Epidermal melanocyte (primary cell): ENCODE measurements around the gene FBXW4.
"Not testable (repeated sequence)": the region's sequence is repeated elsewhere in the genome, so short reads cannot be mapped to it uniquely, and the experiment has no call there.

ENCODE experiments used
- DNase-seq: peaks from one replicate; pipeline ENCODE4 v3.0.0; 2011; ENCODE audit warnings: low spot score; ENCODE audit not compliant: insufficient read length

FBXW4 gene

DNA sequence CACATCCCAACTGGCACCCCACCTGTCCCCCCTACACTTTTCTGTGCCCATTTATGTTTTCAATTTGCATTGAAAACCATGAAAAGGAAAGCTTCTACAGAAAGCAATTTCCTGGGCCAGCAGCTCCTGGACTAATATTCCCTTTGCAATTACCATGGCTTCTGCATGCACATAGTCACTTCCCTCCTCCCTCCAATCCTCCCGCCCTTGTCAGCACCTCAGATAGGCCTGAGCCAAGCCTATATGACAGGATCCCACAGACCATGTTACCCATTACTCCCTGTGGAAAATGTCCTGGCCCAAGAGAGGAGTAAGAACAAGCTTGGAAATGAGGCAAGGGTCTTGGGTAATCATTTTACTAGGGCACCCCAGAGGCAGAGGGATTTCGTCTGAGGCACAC is 38.1 kb downstream of the FBXW4 start:
- no peak for DNase-seq

DNA sequence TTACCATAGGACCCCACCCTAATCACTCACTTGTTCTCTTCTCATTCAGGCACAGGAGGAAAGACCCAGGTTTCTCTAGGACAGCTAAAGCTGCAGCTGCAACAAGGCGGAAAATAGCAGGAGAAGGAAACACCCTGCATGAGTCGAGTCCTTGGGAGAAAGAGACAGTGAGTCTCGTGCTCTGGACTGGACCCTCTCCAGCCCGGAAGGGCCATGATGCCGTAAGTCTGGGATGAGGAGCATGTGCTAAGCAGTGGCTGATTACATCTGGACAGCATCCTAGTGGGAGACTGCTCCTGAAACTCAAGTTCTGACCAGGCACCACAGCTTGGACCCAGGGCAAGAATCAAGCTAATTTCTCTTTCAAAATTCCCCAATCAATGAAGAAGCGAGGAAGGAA is 39.4 kb downstream of the FBXW4 start:
- DNase-seq: no peak

DNA sequence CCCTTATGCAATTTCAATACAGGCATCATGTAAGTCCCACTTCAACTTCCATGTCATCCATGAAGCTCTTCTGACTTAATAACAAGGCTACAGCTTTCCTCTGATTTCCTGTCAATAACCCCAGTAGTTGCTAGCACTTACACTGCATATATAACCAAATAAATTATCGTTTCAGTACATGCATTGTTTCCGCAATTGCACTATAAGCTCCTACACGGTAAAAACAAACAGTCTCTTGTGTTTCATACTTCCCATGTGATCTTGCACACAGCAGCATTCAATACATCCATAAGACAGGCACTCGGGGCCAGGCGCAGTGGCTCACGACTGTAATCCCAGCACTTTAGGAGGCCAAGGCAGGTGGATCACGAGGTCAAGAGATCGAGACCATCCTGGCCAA is 41.4 kb downstream of the FBXW4 start:
- no peak for DNase-seq

GRCh38 chr10:101651336-101651735 is 43.6 kb downstream of the FBXW4 start:
- no peak for DNase-seq

GRCh38 chr10:101650863-101651262 is 44.1 kb downstream of the FBXW4 start:
- no peak for DNase-seq

GRCh38 chr10:101649525-101650085 is 45.4 kb downstream of the FBXW4 start:
- no peak for DNase-seq

- no peak for DNase-seq
Measured at GRCh38 chr10:101647255-101647654, 47.7 kb downstream of the FBXW4 start.

- no peak for DNase-seq
Measured at GRCh38 chr10:101646364-101646763, 48.6 kb downstream of the FBXW4 start.

DNA sequence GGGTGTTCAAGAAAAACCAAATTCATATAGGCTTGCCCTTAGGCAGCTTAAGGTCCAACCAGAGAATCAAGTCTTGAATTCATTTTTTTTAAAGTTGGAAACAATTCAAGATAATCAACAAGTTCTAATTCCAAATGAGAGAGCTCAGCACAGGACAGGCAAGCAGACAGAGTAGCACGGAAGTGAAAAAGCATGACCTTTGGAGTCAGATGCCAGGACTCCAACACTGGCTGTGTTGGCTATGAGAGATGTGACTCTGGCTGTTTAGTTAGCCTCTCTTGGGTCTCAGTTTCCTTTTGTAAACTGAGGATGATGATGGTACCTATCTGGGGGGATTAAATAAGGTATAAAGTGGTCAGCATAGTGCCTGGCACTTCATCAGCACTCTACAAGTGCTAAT is 49.3 kb downstream of the FBXW4 start:
- no peak for DNase-seq

GRCh38 chr10:101644002-101644401 is 51.0 kb downstream of the FBXW4 start:
- DNase-seq: no peak

DNA sequence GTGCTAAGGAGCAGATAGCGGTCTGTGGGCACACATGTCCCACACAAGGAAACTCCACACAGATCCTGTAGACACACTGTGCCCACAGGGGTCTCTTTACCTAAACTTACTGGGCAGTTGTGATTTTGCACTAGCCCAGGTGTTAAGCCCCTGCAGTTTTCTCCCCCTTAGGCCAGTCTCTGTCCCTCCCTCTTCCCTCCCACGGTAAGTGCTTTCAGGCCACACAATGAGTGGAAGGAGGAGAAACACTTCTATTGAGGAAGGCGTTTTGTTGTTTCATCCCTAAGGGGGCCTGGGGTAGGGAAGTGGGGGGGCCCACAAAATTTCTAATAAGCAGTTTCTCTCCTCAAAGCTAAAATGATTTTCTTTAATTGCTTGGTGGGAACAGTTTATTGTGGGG is 51.4 kb downstream of the FBXW4 start:
- no peak for DNase-seq

- DNase-seq: no peak
Measured at GRCh38 chr10:101639141-101639900, 55.6 kb downstream of the FBXW4 start.

- not testable (repeated sequence) for DNase-seq
Measured at GRCh38 chr10:101633510-101633909, 61.5 kb downstream of the FBXW4 start.

GRCh38 chr10:101631821-101632475 is 63.0 kb downstream of the FBXW4 start:
- DNase-seq: no peak

DNA sequence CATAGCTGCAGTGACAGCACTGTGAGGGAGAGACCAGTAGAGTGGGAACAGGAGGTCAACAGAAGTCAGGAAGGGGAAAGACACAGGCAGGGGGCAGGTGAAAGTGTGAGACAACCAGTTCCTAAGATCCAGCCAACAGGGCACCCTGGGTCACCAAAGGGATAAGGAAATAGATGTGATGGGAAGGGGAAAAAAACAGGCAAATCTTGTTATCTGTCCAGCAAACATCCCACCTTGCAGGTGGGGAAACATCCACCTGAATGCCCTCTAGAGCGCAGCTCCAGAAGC is 64.4 kb downstream of the FBXW4 start:
- no peak for DNase-seq

DNA sequence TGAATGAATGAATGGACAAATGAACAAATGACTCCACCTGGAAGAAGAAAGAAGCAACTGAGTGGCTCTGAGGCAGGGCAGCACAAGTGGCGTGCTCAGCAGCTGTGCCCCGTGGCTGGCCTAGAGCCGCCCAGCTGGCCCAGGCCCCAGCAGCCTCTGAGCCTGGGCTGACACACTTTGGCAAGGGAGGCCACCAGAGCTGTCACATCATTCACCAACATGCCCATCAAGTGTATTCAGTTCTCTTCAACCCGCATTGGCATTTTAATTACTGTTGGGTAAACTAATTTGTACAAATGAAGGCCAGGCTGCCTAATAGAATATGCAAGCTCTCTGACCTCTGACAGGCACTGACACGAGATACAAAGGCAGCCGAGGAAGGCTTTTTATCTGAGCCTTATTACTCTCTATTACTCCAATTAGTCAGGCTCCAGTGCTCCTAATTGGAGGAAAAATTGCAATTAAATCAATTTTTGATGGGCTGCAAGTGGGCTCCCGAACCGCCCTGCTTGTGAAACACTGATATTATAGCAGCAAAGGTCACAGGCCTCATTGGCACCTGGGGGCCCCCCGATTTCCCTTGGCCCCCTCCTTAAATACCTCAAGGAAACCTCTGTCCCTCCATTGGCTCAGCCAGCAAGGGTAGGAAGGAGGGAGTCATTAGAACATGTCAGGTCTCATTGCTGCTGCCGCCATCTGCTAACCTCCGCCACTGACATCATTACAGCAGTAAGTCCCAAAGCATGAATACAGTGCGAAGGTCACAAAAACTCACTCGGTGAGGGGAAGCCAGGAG is 64.9 kb downstream of the FBXW4 start:
- no peak for DNase-seq

DNA sequence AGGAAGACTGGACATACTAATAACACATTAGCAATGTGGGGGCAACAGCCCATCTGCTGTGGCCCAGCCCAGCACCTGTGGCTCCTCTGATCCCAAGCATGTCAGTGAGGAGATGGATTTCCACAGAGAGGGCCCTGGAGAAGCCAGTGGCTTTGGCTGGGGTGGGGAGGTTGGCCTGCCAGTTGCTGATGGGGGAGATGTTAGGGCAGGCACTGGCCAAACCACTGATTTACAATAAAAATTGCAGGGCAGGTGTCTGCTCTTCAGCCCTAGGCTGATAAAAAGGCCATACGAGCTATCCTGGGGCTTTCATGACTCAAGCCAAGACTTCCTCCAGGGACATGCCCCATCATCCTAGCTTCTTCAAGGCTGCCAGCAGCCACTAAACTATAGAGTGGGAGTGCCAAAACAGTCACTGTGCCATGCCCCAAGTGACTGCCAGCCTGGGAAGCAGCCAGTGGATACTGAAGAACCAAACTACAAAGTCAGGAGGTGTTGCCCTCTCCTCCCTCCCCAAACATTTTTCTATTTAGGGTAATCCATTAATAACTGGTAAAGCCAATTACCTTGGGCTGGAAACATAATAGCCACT is 69.1 kb downstream of the FBXW4 start:
- no peak for DNase-seq

GRCh38 chr10:101624526-101625102 is 70.4 kb downstream of the FBXW4 start:
- no peak for DNase-seq

DNA sequence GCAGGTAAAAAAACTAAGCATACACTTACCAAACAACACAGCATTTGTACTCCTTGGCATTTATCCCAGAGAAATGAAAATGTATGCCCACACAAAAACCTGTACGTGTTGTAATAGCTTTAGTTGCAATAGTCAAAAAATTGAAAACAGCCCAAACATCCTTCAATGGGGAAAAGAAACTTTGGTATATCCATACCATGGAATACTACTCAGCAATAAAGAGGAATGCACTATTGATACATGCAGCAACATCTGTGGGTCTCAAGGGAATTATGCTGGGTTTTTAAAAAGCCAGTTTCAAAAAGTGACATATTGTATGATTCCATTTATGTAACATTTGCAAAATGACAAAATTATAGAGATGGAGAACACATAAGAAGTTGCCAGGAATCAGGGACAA is 71.4 kb downstream of the FBXW4 start:
- DNase-seq: no peak

GRCh38 chr10:101619983-101620382 is 75.0 kb downstream of the FBXW4 start:
- DNase-seq: no peak

GRCh38 chr10:101618871-101619270 is 76.1 kb downstream of the FBXW4 start:
- no peak for DNase-seq
